SK-N-DZ (cell line): ENCODE measurements around the gene SORCS2.

ENCODE experiments used
- DNase-seq: peaks from one replicate; pipeline ENCODE4 v3.0.0-alpha.2; 2015; ENCODE audit warnings: low spot score

Gene SORCS2

DNA sequence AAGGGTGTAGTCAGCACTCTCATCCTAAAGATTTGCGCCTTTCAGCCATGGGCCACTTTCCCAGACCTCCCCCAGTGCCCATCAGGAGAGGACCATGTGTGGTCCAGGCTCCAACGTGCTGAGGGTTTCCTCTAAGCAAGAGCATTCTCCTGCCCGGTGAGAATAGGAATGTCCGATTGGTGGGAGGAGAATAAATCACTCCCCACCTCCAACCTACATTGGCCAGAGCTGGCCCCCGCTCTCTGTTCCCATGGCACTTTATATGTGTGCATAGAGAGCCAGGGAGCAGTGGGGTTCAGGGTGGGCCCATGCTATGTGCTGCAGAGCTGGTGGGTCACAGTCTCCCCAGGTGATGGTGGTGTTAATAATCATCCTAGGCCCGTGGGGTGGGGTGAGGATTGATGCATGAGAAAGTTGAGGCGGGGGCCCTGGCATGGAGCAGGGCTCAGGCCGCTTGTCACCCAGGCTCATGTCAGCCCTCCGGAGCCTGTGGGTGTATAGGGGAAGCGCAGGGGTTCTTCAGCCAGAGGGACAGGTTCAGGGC lies 6.8 kb upstream of the SORCS2 start:
- DNase-seq: no peak

DNA sequence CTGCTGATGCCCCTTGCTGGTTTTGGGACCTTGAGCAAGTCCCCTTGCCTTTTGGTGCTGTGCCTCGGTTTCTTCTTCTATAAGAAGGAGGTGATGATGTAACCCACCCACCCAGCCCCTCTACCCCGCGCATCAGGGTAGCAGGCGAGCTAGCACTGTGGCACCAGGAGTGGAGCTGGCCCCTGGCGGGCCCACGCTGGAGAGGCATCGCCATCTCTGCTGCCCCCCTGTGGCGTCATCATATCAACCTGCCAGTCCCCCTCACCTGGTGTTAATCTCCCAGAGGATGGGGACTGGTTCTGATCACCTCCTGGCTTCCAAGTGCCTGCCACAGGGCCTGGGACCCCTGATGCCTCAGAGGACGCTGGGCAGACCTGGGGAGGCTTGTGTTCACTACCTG lies 6.3 kb upstream of the SORCS2 start:
- no peak for DNase-seq

DNA sequence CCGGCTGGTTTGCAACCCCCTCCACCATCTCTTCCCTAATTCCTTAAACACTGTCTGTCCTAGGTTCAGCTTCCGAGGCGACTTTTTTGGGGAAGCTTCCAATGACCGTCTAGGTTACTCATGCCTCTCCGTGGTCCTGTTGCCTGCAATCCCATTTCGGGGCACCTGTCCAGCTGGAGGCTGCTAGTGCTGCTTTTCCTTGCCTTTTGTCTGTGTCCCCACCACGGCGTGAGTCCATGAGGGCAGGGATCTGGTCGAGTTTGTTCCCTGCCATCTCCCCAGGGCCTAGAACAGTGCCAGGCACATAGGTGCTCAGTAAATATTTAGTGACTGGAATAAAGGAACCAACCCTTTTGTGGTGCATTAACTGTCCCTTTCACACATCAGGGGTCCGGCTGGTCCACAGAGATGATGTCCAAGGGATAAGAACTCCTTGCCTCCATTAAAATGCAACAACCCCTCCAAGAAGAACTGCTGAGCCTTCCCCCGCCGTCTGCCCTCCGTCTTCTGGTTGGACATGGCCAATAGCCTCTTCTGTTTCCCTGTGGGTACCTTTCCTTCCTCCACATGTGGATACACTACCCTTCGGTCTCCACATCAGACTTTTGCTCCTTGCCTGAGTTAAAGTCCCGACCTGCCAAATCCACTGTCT lies 5.7 kb upstream of the SORCS2 start:
- no peak for DNase-seq

DNA sequence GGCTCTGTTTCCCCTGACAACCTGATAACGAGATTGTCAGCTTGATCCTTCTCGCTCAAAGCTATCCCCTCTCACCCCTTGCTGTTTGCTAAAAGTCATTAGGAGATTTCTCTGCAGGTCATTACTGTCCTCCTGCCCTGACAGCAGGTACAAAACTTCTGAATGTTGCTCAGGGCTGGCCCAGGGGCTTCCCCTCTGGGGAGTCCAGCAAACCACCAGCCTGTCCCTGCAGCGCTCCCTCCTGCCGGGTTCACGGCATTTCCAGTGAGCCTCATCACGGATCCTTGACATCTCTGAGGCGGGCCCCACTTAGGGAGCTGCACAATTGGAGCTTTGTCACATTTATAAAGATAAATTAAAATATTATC lies 5.2 kb upstream of the SORCS2 start:
- no peak for DNase-seq

DNA sequence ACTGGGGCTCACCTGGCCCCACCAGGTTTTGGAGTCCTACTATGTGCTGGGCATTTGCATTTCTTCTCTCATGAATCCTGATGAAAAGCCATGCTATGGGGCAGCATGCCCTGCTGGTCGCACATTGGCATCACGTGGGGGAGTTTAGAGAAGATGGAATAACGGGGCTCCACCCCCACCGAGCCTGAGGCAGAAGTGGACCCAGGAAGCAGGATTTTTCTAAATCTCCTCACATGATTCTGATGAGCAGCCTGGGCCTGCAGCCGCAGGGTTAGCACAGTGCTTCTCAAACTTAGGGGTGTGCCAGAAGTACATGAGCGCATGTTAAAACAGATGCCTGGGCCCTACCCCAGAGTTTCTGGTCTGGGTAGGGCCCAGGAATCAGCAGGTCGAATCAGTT lies 4.6 kb upstream of the SORCS2 start:
- DNase-seq: no peak

DNA sequence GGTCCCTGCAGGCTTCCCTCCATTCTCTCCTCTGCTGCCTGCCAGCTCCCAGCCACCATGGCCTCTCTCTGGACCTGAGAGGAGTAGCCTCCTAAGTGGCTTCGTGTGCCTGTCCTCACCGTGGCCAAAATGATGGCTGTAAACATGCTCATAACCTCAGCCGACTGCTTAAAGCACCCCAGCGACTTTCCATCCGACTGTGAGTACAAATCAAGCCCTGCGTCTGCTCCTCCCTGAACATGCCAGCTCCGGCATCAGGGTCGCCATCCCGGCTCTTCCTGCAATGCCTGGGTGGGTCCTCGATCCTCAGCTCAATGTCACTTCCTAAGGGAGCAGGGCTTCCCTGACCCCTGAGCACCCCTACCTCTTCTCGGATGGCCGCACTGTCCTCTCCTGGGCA lies 3.3 kb upstream of the SORCS2 start:
- DNase-seq: no peak

DNA sequence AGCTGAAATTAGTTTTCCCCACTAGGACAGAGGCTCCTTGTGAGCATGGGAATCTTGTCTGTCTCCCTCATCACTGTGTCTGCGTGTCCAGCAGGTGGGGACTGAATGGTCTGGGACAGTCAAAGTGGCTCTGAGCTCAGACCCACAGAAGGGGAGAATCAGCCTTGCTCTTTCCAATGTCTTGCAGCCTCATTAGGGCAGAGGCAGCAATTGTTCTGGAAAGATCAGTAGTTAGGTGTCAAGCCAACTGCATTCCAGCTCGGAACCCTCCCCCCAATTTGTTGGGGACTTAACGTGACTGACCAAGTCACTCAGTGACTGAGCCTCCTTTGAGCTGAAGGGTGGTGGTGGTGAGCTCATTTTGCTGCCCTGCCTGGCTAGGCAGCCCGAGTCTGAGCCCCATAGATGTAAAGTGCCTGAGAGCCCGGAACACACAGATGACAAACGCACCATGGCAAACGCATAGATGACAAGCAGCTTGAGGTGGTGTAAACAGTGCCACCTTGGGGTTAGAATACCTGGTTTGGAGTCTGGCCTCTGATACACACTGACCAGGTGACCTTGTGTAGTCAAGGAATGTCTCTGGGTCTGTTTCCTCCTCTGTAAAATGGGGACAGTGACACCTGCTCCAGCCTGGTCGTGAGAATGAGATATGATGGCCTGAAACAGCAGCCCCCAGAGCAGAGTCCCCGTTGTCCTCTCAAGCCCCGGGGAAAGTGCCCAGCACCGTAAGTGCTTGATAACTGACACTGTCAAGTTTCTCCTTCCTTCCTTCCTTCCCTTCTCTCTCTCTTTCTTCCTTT lies 2.7 kb upstream of the SORCS2 start:
- no peak for DNase-seq

DNA sequence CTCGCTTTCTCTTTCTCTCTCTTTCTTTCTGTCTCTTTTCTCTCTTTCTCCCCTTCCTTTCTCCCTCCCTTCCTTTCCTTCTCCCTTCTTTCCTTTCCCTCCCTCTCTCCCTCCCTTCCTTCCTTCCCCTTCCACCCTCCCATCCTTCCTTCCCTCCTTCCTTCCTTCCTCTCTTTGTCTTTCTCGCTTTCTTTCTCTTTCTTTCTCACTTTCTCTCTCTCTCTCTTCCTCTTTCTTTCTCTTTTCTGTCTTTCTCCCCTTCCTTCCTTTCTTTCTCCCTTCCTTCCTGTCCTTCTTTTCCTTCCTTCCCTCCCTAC lies 2.1 kb upstream of the SORCS2 start:
- DNase-seq: no peak

DNA sequence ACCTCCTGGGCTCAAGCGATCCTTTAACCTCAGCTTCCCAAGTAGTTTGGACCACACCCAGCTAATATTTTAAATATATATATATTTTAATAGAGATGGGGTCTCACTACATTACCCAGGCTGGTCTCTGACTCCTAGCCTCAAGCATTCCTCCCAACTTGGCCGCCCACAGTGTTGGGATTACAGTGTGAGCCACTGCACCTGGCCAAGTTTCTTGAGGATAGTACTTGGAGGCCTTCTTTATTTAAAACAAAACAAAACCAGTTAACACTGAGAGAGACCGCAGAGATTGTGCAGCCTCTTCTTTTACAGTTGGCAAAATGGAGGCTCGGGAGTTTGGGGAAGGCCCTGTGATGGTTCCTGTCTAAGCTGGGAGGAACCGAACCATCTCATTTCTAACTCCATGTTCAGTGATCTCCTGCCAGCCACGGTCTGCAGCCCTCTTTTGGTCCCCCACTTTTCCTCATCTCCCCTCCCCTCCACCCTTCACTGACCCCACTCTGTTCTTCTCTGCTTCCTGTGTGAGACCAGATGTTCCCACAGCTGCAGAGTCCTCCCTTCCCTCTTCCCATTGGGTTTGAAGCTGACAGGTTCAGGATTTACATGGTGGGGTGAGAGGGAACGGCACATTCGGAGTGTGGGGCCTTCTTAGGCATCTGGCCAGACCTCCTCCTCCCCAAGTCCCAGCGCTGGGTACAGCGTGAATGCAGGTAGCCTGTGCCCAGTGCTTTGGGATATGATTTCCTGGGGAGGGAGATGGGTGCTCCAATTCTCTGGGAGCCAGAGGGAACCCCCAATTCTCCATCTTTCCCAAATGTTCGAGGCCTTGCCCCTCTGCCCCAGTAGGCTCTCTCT lies 1.4 kb upstream of the SORCS2 start:
- no peak for DNase-seq

DNA sequence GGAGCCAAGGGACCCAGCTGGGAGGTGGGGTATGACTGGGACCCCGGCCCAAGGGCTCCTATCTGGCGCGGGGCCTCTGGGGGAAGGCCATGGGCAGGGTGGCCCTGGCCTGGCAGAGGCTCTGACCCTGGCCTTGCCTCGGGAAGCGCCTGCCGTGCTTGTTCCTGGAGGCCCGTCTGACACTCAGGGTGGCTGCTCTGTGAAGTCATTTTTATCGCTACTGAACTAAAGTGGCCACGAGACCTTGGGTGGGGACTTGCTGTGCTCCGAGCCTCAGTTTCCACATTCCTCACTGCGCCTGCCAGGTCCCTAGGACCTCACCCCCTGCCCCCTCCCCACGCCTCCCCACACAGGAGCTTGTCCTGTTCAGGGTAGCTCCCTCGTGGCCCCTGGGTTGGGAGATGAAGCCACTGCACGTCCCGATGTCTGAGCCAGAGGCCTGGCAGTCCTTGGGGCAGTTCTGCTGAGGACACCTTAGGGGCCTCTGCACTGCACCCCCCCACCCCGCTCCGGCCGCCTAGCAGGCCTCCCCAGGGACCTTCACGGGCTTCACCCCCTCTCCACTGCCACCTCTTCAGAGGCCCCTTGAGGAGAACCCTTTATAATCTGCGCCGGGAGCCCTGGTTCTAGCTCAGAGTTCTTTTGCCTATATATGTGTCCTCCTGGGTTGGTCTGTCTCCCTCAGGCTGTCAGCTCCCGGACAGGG lies 639 bp upstream of the SORCS2 start:
- no peak for DNase-seq

DNA sequence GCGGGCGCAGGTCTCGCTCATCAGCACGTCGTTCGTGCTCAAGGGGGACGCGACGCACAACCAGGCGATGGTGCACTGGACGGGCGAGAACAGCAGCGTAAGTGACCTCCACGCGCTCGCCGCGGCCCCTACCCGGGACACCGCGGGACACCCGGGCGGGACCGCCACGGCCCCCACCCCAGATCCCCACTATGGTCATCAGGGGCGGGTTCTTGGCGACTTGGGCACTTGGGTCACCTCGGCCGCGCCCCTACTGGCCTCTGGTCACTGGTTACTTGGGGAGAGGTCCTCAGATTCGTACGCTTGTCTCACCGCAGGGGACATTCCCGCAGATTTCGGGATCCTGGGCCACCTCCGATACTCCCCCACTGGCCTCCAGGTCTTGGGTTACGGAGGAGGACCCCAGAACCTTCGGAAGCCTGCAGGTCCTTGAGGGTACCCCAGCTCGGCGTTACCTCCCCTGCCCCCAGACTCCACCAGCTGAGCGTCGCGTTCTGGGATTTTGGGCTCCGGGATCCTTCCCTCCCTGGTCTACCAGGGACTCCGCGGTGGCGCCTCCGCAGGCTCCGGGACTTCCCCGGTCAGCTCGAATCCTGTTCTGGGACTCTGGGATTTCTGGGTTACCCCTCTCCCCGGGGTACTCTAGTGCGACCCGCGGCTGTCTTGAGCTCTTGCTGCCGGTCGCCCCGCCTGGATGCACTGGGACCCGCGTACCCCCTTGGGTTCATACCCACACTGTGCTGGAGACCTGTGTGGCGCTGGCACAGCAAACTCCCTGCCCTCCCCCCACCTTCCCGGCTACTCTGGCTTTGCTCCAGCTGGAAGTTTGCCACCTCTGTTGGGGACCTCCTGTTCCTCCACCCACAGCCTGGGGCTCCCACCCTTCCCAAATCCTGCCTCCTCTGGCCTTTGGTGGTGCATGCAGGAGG lies 956 bp downstream of the SORCS2 start:
- no peak for DNase-seq

DNA sequence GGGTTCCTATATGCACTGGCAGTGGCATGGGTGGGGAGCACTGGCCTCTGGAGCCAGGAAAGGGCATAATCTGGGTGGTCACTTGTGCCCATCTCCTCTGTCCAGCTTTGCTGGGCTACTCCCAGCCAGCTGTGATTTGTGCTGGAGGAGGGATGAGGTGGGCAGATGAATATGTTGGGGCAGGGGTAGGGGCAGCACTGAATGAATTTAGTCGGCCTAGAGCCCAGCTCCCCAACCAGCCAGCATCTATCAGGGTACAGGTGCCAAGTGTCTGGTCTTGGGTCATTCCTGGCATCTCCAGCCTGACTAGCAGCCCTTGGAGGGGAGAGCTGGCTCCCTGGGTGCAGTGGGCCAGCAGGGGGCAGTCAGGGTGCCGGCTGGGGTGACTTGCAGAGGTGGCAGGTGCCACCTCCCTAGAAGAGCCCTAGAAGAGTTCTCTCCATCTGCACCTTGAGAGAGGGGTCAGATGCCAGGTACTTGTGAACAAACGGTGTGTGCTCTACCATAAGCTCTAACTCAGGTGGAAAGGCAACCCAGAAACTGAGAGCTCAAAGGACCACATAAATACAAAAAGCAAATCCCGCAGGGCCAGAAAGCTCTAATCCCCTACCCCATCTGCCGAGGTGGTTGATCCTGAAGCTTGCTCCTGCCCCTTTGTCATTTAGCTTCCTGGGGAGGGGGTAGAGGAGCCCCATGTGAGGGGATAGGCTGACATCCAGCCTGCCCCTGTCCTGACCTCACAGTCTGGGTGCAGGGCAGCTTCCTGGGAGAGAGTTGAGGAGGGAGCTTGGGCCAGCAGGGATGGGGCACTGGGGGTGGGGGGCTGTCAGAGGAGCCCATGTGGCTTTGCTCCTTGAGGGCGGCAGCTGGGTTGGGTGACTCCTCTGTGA lies 2.2 kb downstream of the SORCS2 start:
- DNase-seq: no peak

DNA sequence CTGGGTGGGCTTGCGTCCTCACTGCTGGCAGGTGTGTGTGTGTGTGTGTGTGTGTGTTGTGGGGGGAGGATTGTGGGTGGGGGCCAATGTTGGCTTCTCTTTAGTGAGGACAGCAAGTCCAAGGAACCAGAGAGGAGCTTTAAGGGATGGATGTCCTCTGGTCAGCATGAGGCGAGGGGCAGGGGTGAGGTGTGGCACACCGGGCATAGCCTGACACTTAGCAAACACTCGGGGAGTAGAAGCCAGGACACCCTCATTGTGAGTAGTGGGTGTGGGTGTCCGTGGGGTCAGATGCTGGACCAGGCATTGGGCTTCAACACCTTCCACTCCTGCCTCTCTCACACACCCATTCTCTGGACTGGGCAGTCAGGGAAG lies 2.8 kb downstream of the SORCS2 start:
- no peak for DNase-seq

DNA sequence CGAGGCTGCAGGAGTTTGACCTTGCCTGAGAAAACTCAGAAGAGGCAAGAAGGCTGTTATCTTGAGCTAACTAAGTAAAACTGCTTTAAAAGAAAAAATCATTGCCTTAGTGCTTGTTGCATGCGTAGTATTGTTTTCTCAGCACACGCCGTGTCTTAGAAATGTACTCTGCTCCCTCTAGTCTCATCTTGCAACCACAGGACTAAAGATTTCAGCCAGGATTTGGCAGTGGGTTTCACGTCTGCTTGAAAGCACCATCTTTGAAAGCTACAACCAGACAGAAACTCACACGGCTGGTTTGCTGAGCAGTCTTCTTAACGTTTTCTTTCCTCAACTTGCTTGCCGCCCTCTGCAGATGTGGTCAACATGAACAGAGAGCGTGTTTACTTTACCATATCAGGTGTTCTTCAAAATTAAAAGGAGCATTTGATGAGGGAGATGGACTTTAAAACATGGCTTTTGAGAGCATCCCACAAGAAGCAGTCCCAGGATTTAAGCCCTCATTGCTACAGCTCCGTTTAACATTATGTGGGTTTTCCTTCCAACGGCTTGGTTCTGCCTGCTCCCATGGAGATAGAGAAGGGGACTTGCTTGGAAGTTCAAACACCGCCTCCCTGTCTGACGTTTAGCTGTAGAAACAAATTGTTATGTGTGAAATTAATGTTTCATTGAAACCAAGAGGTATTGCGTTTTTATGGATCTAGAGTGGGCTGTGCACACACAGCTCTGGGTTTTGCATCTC lies 3.4 kb downstream of the SORCS2 start:
- DNase-seq: no peak

DNA sequence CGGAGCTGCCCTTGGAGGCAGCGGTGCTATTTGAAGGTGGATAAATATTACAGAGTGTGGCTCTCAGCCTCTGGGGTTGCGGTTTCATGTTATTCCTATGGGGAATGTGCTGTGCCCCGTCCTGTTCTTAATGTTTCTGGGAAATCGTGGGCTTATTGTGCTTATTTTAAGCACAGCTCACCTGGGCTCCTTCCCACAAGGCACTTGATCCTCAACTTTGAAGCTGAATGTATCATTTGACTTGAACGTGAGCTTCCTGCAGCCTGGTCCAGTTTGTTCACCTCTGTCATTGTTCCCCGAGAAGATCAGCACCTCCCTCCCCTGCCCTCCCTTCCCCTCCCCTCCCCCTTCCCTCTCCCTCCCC lies 3.9 kb downstream of the SORCS2 start:
- DNase-seq: no peak

DNA sequence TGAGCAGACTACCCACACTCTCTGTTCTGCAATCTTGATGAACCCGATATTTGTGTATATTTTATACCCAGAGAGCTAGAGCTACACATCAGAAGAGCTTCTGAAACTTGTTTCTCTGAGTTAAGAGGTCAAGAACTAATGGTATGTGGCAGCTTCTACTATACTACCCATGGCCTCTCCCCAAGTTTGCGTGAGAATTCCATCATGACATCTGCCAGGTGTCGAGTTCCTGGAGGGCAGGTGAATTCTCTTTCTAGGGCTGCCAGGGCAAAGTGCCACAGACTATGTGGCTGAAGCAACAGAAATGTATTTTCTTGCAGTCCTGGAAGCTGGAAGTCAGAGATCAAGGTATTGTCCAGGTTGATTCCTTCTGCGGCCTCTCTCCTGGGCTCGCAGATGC lies 4.4 kb downstream of the SORCS2 start:
- DNase-seq: no peak

DNA sequence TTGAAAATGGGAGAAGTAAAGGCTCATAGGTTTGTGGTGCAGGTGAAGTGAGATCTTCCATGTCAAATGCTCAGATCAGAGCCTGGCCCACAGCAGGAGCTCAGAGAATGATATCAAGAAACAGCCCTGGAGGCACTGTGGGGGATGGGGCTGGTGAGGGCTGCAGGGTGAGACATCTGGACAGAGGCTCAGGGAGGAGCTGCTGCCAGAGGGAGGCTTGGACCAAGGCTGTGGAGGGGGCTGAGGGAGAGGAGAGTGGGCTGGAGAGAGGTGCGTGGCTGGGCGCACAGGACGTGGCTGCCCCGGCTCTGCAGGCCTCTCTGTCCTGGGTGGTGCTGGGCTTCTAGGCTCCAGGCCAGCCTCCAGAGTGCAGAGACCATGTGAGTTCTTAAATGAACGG lies 5.6 kb downstream of the SORCS2 start:
- no peak for DNase-seq

DNA sequence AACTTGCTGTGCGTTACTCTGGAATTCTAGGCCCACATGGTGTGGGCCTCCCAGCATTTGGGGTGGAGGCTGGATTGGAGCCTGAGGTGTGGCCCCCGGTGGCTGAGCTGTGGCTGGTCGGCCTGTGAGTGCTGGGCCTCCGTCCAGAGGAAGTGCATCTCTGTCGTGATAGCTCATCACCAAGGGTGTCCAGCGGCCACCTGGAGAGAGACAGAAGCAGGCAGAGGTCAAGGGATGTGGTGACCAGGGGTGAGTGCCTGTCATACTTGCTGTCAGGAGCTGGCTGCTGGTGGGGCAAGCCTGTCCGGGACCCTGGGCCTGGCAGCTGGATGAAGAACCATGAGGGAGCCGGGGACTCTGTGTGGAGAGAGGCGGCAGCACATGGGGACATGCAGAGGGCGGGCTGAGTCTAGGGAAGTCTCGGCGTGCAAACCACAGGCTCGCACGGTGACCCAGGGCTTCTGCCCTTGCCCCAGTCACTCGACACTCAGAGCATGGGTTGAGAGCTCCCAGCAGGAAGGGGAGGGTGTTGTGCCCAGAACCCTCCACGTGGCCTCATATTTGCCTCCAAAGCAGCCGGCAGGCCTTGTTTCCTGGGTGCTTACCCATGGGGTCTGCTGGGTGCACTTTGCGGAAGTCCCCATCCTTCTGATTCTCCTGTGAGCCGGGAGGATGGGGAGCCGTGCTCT lies 6.2 kb downstream of the SORCS2 start:
- DNase-seq: no peak
